ENCODE results near the gene IFNA16. TPM values are rescaled to one million over a fixed set of nuclear protein-coding genes. Genes with fewer than 3 reads are reported as not detected.
"Not testable (repeated sequence)": the region's sequence is repeated elsewhere in the genome, so short reads cannot be mapped to it uniquely, and the experiment has no call there.

The IFNA16 gene
- total RNA-seq, 4 donors from 2014 or later = not detected

GRCh38 chr9:21187487-21187886, 29.6 kb downstream of the IFNA16 start, which contains the start of gene IFNA4:
Gene IFNA4, minus strand, starts transcription at chr9:21187587. Its CDS starts 56 bp downstream, at chr9:21187531.
- H3K4me3 ChIP-seq (ENCODE audit: low read depth, poor library complexity, severe bottlenecking); DNase-seq (ENCODE audit: low spot score in 2 of 2); intact Hi-C loops (cut with DNase I; ENCODE audit: low total_unique reads): not testable (repeated sequence)
- WGBS, 2 donors = 86 to 95% methylated on average over 3 of the region's 3 CpGs

- intact Hi-C loops (cut with DNase I; ENCODE audit: low total_unique reads); H3K4me3 ChIP-seq (ENCODE audit: low read depth, poor library complexity, severe bottlenecking): not testable (repeated sequence)
- WGBS, 2 donors = 37 to 43% methylated on average over 4 of the region's 4 CpGs
- DNase-seq (ENCODE audit: low spot score in 2 of 2) = peak in 1 of 2 donors; percentile 68
These were observed 34.0 kb downstream of the IFNA16 start for GRCh38 chr9:21182810-21183736.

GRCh38 chr9:21174671-21175070, 42.4 kb downstream of the IFNA16 start:
- H3K4me3 ChIP-seq (ENCODE audit: low read depth, poor library complexity, severe bottlenecking) = no peak overlapping the region
- TF ChIP-seq POLR2A (IDR thresholded peaks at IDR 0.05) = no peak
- TF ChIP-seq CTCF (IDR thresholded peaks at IDR 0.05) = no peak
- WGBS, 2 donors = 75 to 81% methylated on average over 2 of the region's 2 CpGs
- DNase-seq (ENCODE audit: low spot score in 2 of 2) = no peak
- intact Hi-C loops (cut with DNase I; ENCODE audit: low total_unique reads) = no loop called here

GRCh38 chr9:21172156-21172555, 45.0 kb downstream of the IFNA16 start:
- WGBS, 2 donors = 81 to 87% methylated on average over 3 of the region's 3 CpGs
- TF ChIP-seq CTCF (IDR thresholded peaks at IDR 0.05) (no peak), POLR2A (IDR thresholded peaks at IDR 0.05) (no peak)
- intact Hi-C loops (cut with DNase I; ENCODE audit: low total_unique reads) = no loop called here
- no peak overlapping the region for H3K4me3 ChIP-seq (ENCODE audit: low read depth, poor library complexity, severe bottlenecking)
- DNase-seq (ENCODE audit: low spot score in 2 of 2) = no peak

GRCh38 chr9:21171351-21171750, 45.8 kb downstream of the IFNA16 start:
- 69 to 85% methylated on average over 1 of the region's 1 CpG for WGBS, 2 donors
- intact Hi-C loops (cut with DNase I; ENCODE audit: low total_unique reads) = no loop called here

DNA sequence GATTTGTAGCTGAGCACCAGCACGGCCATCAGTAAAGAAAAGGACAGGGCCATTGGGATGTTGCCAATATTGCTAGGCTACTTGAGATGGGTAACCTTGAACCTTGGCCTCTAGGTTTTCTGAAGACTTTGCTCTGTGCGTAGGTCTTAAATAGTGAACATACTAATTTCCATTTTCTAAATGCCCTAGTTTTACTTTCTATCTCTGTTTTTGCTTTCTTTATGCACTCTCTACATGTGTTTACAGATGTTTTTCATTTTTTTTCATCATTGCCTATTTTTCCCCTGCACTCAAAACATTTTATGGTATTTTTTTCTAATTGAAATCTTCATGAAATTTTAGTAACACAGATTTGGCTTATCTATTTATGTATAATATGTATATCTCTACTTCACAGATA, 50.6 kb downstream of the IFNA16 start, which contains the start of gene IFNA21:
Gene IFNA21, minus strand, starts transcription at position 101 of the 400 bp plus-strand sequence. Its CDS starts 48 bp downstream, at position 53.
- WGBS, 2 donors = 89 to 90% methylated on average over 2 of the region's 2 CpGs
- H3K4me3 ChIP-seq (ENCODE audit: low read depth, poor library complexity, severe bottlenecking); DNase-seq (ENCODE audit: low spot score in 2 of 2); intact Hi-C loops (cut with DNase I; ENCODE audit: low total_unique reads): not testable (repeated sequence)

More at GRCh38 chr9:21171351-21171750, 45.8 kb downstream of the IFNA16 start:
- H3K4me3 ChIP-seq (ENCODE audit: low read depth, poor library complexity, severe bottlenecking) = no peak overlapping the region
- no peak for TF ChIP-seq CTCF (IDR thresholded peaks at IDR 0.05)
- no peak for TF ChIP-seq POLR2A (IDR thresholded peaks at IDR 0.05)
- no peak for DNase-seq (ENCODE audit: low spot score in 2 of 2)

Other genes with a start within 250 kb of the IFNA16 start
- 1 to 10 TPM; 1.0 to 3.8 (median 2.8) TPM for gene HACD4, start 185.7 kb downstream of the IFNA16 start, total RNA-seq
- gene IFNB1, start 139.4 kb downstream of the IFNA16 start, total RNA-seq = not detected
- gene IFNW1, start 75.5 kb downstream of the IFNA16 start, total RNA-seq = not detected
- gene IFNA21, start 50.7 kb downstream of the IFNA16 start, total RNA-seq = not detected
- not detected for gene IFNA4, start 29.7 kb downstream of the IFNA16 start, total RNA-seq
- not detected for gene IFNA7, start 15.1 kb downstream of the IFNA16 start, total RNA-seq
- not detected for gene IFNA10, start 10.2 kb downstream of the IFNA16 start, total RNA-seq
- gene IFNA17, start 10.9 kb upstream of the IFNA16 start, total RNA-seq = not detected
- not detected for gene IFNA14, start 22.7 kb upstream of the IFNA16 start, total RNA-seq
- not detected for gene IFNA5, start 88.0 kb upstream of the IFNA16 start, total RNA-seq
- gene KLHL9, start 118.1 kb upstream of the IFNA16 start, total RNA-seq = 10 to 100 TPM; 12.0 to 17.8 (median 15.3) TPM
- gene IFNA6, start 133.6 kb upstream of the IFNA16 start, total RNA-seq = not detected
- gene IFNA13, start 150.7 kb upstream of the IFNA16 start, total RNA-seq = not detected
- gene IFNA2, start 168.1 kb upstream of the IFNA16 start, total RNA-seq = not detected
- gene IFNA8, start 191.8 kb upstream of the IFNA16 start, total RNA-seq = not detected
- gene IFNA1, start 223.1 kb upstream of the IFNA16 start, total RNA-seq = not detected